SK-N-SH treated with all-trans-retinoic acid at 6 μM for 48 hours (cell line): ENCODE results near the gene SMARCA2.

Experiments
- ARNTL ChIP-seq: fragments of 450-650 bp; formaldehyde crosslinking; IDR thresholded peaks from 2 replicates; pipeline ENCODE4 v1.5.0; 2020; ENCODE audit warnings: low read depth, mild to moderate bottlenecking, moderate library complexity, borderline replicate concordance
- ESRRG ChIP-seq: fragments of 250-450 bp; sonication (Bioruptor Pico); IDR thresholded peaks from 2 replicates; pipeline ENCODE4 v1.6.1; 2021; ENCODE audit warnings: mild to moderate bottlenecking
- GLIS3 ChIP-seq: fragments of 250-450 bp; sonication (Bioruptor Pico); IDR thresholded peaks from 2 replicates; pipeline ENCODE4 v1.5.0; 2020; ENCODE audit warnings: mild to moderate bottlenecking, moderate library complexity
- ISL1 ChIP-seq: fragments of 250-450 bp; sonication (Bioruptor Pico); IDR thresholded peaks from 2 replicates; pipeline ENCODE4 v2.1.2; 2022; ENCODE audit warnings: mild to moderate bottlenecking, moderate library complexity
- RARB ChIP-seq: fragments of 250-450 bp; sonication (Bioruptor Pico); IDR thresholded peaks from 2 replicates; pipeline ENCODE4 v1.8.0; 2021; ENCODE audit warnings: mild to moderate bottlenecking, moderate library complexity
- ZFP3 ChIP-seq: fragments of 250-450 bp; sonication (Bioruptor Pico); IDR thresholded peaks from 2 replicates; pipeline ENCODE4 v1.5.0; 2020; ENCODE audit warnings: mild to moderate bottlenecking, moderate library complexity
- TF ChIP-seq, protein P1 (sequence below): fragments of 250-450 bp; sonication (Bioruptor Pico); IDR thresholded peaks from 2 replicates; pipeline ENCODE4 v1.5.1; 2021; ENCODE audit warnings: mild to moderate bottlenecking, moderate library complexity
- TF ChIP-seq, protein P2 (sequence below): fragments of 250-450 bp; sonication (Bioruptor Pico); IDR thresholded peaks from 2 replicates; pipeline ENCODE4 v1.8.0; 2020; ENCODE audit warnings: mild to moderate bottlenecking, moderate library complexity, borderline replicate concordance
- TF ChIP-seq, protein P3 (sequence below): fragments of 250-450 bp; sonication (Bioruptor Pico); IDR thresholded peaks from 2 replicates; pipeline ENCODE4 v1.8.0; 2021; ENCODE audit warnings: low read depth, mild to moderate bottlenecking, moderate library complexity, borderline replicate concordance

GRCh38 chr9:2174911-2175310 is 159.8 kb downstream of the SMARCA2 start:
- TF ChIP-seq ESRRG (CRISPR knock-in tag) (no peak), ZFP3 (CRISPR knock-in tag) (no peak), RARB (CRISPR knock-in tag) (no peak), ISL1 (CRISPR knock-in tag) (no peak), ARNTL (no peak), GLIS3 (no peak)
- TF ChIP-seq, protein P1, sequence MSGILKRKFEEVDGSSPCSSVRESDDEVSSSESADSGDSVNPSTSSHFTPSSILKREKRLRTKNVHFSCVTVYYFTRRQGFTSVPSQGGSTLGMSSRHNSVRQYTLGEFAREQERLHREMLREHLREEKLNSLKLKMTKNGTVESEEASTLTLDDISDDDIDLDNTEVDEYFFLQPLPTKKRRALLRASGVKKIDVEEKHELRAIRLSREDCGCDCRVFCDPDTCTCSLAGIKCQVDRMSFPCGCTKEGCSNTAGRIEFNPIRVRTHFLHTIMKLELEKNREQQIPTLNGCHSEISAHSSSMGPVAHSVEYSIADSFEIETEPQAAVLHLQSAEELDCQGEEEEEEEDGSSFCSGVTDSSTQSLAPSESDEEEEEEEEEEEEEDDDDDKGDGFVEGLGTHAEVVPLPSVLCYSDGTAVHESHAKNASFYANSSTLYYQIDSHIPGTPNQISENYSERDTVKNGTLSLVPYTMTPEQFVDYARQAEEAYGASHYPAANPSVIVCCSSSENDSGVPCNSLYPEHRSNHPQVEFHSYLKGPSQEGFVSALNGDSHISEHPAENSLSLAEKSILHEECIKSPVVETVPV (CRISPR knock-in tag) = no peak
- TF ChIP-seq, protein P2, sequence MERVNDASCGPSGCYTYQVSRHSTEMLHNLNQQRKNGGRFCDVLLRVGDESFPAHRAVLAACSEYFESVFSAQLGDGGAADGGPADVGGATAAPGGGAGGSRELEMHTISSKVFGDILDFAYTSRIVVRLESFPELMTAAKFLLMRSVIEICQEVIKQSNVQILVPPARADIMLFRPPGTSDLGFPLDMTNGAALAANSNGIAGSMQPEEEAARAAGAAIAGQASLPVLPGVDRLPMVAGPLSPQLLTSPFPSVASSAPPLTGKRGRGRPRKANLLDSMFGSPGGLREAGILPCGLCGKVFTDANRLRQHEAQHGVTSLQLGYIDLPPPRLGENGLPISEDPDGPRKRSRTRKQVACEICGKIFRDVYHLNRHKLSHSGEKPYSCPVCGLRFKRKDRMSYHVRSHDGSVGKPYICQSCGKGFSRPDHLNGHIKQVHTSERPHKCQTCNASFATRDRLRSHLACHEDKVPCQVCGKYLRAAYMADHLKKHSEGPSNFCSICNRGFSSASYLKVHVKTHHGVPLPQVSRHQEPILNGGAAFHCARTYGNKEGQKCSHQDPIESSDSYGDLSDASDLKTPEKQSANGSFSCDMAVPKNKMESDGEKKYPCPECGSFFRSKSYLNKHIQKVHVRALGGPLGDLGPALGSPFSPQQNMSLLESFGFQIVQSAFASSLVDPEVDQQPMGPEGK (CRISPR knock-in tag) = no peak
- TF ChIP-seq, protein P3, sequence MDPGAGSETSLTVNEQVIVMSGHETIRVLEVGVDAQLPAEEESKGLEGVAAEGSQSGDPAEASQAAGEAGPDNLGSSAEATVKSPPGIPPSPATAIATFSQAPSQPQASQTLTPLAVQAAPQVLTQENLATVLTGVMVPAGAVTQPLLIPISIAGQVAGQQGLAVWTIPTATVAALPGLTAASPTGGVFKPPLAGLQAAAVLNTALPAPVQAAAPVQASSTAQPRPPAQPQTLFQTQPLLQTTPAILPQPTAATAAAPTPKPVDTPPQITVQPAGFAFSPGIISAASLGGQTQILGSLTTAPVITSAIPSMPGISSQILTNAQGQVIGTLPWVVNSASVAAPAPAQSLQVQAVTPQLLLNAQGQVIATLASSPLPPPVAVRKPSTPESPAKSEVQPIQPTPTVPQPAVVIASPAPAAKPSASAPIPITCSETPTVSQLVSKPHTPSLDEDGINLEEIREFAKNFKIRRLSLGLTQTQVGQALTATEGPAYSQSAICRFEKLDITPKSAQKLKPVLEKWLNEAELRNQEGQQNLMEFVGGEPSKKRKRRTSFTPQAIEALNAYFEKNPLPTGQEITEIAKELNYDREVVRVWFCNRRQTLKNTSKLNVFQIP (CRISPR knock-in tag) = no peak
